Measurements from ENCODE around the gene SFTPD.

The SFTPD gene

DNA sequence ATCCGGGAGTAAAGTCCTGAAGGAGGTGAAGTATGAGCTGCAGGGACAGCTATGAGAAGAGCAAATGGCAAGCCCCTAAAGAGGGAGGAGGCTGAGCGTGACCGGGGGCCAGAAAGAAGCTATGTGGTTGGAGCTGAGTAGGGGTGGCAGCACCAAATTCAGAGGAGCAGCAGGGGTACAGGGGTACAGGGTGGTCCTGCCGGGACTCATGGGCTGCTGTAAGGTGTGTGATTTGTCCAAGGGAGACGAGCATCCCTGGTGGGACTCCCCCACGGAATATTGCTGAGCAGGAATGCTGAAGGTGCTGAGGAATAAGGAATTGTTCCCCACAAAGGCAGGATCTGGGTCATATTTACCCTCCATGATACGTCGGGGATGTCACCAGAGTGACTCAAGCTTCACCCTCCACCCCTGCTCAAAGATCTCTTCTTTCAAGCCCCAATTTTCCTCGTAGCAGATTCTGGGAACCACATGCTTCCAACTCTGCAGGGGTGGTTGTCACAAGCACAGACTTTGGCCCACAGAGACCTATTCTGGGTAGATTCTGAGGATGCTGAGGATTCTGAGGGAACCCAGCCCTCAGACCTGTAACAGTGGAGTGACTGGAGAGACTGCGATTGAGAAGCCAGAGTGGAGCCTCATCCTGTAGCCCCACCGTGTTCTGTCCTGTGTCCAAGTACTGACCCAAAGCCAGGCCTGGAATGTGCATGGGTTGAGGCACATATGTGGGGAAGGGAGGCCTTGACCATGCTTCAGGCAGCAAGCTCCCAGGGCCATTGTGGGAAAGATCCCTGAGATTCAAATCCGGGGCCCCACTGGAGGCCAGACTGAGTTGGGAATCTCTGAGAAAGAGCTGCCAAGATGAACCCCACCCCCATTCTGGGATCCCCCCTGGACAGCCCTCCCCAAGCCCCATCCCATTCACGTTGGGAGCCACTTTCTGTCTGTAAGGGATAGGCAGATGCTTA, 4.2 kb downstream of the SFTPD start:
- in situ Hi-C loops (cut with MboI; ENCODE audit: low sequenced_read_pairs, unreplicated experiment), result no loop called here
- no peak for DNase-seq (ENCODE audit: low spot score)
- TF ChIP-seq, protein P1, sequence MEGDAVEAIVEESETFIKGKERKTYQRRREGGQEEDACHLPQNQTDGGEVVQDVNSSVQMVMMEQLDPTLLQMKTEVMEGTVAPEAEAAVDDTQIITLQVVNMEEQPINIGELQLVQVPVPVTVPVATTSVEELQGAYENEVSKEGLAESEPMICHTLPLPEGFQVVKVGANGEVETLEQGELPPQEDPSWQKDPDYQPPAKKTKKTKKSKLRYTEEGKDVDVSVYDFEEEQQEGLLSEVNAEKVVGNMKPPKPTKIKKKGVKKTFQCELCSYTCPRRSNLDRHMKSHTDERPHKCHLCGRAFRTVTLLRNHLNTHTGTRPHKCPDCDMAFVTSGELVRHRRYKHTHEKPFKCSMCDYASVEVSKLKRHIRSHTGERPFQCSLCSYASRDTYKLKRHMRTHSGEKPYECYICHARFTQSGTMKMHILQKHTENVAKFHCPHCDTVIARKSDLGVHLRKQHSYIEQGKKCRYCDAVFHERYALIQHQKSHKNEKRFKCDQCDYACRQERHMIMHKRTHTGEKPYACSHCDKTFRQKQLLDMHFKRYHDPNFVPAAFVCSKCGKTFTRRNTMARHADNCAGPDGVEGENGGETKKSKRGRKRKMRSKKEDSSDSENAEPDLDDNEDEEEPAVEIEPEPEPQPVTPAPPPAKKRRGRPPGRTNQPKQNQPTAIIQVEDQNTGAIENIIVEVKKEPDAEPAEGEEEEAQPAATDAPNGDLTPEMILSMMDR (IDR thresholded peaks at IDR 0.05; ENCODE audit: borderline replicate concordance, control extremely low read depth, extremely low read depth, insufficient read depth, missing control alignments), result no peak

DNA sequence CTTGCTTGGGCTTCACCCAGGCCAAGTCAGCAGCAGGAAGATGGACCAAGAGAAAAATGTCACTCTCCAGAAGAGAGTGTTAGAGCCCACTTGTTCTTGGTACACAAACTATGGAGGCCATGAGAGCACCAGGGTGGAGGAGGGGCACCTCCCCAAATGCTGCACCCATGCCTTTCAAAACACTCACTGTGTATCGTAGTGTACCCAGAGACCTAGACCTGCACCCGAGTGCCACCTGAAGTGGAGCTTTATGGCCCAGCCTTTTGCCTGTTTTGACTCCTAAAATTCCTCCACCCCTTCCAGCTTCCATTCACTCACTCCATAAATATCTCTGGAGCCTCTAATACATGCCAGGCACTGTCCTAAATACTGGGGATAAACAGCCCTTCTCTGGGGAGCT, 5.0 kb downstream of the SFTPD start:
- DNase-seq (ENCODE audit: low spot score), result no peak
- TF ChIP-seq, protein P1 (IDR thresholded peaks at IDR 0.05; ENCODE audit: borderline replicate concordance, control extremely low read depth, extremely low read depth, insufficient read depth, missing control alignments), result no peak
- in situ Hi-C loops (cut with MboI; ENCODE audit: low sequenced_read_pairs, unreplicated experiment), result no loop called here

DNA sequence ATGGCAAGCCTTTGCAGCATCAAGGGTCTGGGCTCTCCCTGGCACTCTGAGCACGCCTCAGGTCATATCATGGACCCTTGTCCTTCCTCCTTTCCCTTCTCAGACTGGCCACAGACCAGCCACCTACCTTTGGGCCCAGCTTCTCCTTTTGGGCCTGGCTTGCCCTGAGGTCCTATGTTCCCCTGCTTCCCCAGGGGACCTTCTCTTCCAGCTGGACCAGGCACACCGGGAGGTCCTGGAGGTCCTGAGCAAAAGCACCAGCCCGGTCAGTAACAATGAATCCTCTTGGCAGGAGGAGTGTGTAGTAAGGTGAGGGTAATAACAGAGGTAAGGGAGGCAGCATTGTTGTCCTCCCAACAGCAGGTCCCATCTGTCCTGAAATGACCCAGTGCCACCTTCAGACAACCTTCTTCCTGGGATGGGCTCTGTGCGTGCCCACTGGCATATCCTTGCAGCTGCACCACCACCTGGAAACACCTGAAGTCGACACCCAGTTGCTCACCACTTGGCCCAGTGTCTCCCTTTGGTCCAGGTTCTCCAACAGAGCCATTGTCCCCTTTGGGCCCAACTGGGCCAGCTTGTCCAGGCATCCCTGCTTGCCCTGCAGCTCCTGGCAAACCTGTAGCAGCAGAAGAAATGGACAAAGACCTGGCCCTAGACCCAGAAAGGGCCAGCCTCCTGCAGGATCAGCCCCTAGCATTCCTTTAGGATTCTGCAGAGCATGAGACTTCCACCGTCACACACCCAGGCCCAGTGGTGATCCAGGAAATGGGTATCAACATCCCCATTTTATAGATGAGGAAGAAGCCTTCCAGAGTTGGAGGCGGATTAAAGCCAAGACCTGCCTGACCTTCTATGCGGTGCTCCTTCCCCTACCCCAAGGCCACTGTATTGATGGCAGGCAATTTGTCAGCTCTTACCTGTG, 6.4 kb downstream of the SFTPD start:
- TF ChIP-seq, protein P1 (IDR thresholded peaks at IDR 0.05; ENCODE audit: borderline replicate concordance, control extremely low read depth, extremely low read depth, insufficient read depth, missing control alignments), result no peak

DNA sequence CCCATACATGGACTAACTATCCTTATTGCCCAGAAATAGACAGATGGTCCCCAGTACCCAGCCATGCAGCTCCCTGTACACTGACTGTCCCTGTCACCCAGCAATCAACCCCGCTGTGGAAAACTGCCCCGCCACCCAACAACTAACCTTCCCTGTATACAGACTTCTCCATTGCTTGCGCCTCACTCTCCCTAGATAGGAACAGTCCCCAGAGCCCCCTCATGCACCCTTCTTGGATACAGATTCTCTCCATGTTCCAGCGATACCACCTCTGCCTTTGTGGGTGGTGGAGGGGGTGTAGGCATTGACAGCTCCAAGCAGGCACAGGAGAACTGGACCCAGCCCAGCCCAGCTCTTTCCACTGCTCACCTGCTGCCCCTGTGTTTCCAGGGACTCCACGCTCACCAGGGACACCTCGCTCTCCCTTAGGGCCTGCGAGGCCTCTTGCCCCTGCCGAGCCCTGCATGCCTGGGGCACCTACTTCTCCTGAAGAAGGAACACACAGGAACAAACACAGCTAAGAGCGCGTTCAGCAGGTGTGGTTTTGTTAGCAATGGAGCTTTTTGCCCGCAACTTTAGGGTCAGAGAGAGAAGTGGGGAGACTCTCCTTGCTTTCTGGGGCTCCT, 7.2 kb downstream of the SFTPD start:
- in situ Hi-C loops (cut with MboI; ENCODE audit: low sequenced_read_pairs, unreplicated experiment), result no loop called here
- TF ChIP-seq, protein P1 (IDR thresholded peaks at IDR 0.05; ENCODE audit: borderline replicate concordance, control extremely low read depth, extremely low read depth, insufficient read depth, missing control alignments), result no peak
- no peak for DNase-seq (ENCODE audit: low spot score)

More for the DNA sequence above, 6.4 kb downstream of the SFTPD start:
- in situ Hi-C loops (cut with MboI; ENCODE audit: low sequenced_read_pairs, unreplicated experiment), result no loop called here
- DNase-seq (ENCODE audit: low spot score), result no peak

DNA sequence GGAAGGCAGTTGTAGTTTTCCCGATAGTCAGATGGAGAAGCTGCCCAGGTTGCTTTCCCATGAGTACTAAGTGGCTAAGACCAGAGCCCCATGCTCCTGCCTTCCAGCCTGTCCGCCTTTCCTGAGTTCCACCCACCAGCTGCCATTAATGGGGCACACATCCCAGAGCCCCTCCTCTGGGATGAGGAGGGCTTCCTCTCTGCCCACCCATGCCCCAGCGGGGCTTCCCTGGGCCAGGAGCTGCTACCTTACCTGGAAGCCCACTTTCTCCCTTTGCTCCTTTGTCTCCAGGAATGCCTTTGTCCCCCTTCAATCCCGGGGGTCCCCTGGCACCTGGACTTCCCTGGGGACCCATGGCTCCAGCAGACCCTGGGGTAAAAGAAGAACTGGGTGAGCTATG, 7.8 kb downstream of the SFTPD start:
- TF ChIP-seq, protein P1 (IDR thresholded peaks at IDR 0.05; ENCODE audit: borderline replicate concordance, control extremely low read depth, extremely low read depth, insufficient read depth, missing control alignments), result no peak
- no peak for DNase-seq (ENCODE audit: low spot score)
- in situ Hi-C loops (cut with MboI; ENCODE audit: low sequenced_read_pairs, unreplicated experiment), result no loop called here

DNA sequence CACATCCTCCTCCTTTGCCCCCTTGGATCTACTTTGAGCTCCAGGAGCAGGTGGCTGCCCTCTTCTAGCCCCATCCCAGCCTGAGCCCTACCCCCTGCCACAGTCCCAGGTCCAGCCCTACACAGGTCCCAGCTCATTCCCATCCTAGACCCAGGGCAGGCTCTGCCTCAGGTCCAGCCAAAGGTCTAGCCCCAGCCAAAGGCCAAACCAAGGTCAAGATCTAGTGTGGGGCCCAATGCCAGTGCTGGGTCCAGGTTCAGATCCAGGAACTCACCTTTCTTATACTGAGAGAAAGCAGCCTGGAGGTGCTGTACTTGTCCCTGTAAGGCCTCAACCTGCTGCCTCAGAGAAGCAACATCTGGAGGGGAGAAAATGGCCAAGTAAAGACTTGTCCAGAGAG, 8.5 kb downstream of the SFTPD start:
- in situ Hi-C loops (cut with MboI; ENCODE audit: low sequenced_read_pairs, unreplicated experiment), result no loop called here
- TF ChIP-seq, protein P1 (IDR thresholded peaks at IDR 0.05; ENCODE audit: borderline replicate concordance, control extremely low read depth, extremely low read depth, insufficient read depth, missing control alignments), result no peak
- no peak for DNase-seq (ENCODE audit: low spot score)

Data from GM13976 (cell line).